Spleen (tissue), 11 donors: Measurements from ENCODE around the gene DPT. TPM values are rescaled to one million over a fixed set of nuclear protein-coding genes. Genes with fewer than 3 reads are reported as not detected.

Experiments used
- DNase-seq: peaks from one replicate; pipeline ENCODE4 v3.0.0-alpha.2; 2020
- H3K27ac ChIP-seq, 8 donors: fragments of 200-600 bp; sonication (generic) in 7 of 8; 1 replicate in 4 of 8; 2 replicates in 4 of 8; pipeline versions ENCODE4 v1.5.0 to v1.8.0; 2016 to 2021; ENCODE audit warnings: inconsistent platforms in 4 of 8, mild to moderate bottlenecking in 4 of 8, moderate library complexity in 1 of 8
- H3K27me3 ChIP-seq, 7 donors: fragments of 200-600 bp; sonication (generic) in 6 of 7; replicated peaks in 1 of 7; 1 replicate in 4 of 7; 2 replicates in 3 of 7; pipeline versions ENCODE4 v1.5.0 to v1.8.0; 2016 to 2021; ENCODE audit warnings: inconsistent platforms in 3 of 7, mild to moderate bottlenecking in 1 of 7
- H3K36me3 ChIP-seq, 6 donors: fragments of 200-600 bp; sonication (generic) in 5 of 6; 1 replicate in 4 of 6; 2 replicates in 2 of 6; pipeline versions ENCODE4 v1.5.0 to v1.8.0; 2016 to 2021; ENCODE audit warnings: inconsistent platforms in 2 of 6
- H3K4me1 ChIP-seq, 6 donors: fragments of 200-600 bp; sonication (generic) in 5 of 6; 1 replicate in 3 of 6; 2 replicates in 3 of 6; pipeline versions ENCODE4 v1.5.0 to v1.8.0; 2016 to 2021; ENCODE audit warnings: inconsistent platforms in 3 of 6
- H3K4me3 ChIP-seq, 8 donors: fragments of 200-600 bp; sonication (generic) in 7 of 8; 1 replicate in 4 of 8; 2 replicates in 4 of 8; pipeline versions ENCODE4 v1.5.0 to v1.8.0; 2016 to 2021; ENCODE audit warnings: inconsistent platforms in 4 of 8, mild to moderate bottlenecking in 4 of 8, moderate library complexity in 2 of 8
- H3K9me3 ChIP-seq, 8 donors: fragments of 200-600 bp; sonication (generic) in 7 of 8; 1 replicate in 4 of 8; 2 replicates in 4 of 8; pipeline versions ENCODE4 v1.5.0 to v1.8.0; 2016 to 2021; ENCODE audit warnings: inconsistent platforms in 4 of 8
- POLR2A ChIP-seq, 3 donors: fragments of 450-650 bp; IDR thresholded peaks; one replicate each; pipeline ENCODE4 v1.5.1; 2017; ENCODE audit warnings: antibody characterized with exemption in 3 of 3, mild to moderate bottlenecking in 1 of 3
- POLR2AphosphoS5 ChIP-seq, 3 donors: sonication (generic); formaldehyde crosslinking; IDR thresholded peaks; one replicate each; pipeline ENCODE4 v1.5.1; 2017; ENCODE audit warnings: antibody characterized with exemption in 3 of 3
- WGBS, 5 donors: extraction: QIAGEN DNeasy Blood & Tissue Kit in 3 of 5; methylation state at CpG; one replicate each; pipeline versions ENCODE4 v1.1.5 to v1.1.7; 2013 to 2018; 5-methylcytosine and 5-hydroxymethylcytosine counted together
- intact Hi-C: fragments of 100-400 bp; cut with DNase I; formaldehyde crosslinking; loops from one replicate; pipeline ENCODE4 v1.15.0; 2023; ENCODE audit warnings: low total_unique reads
- polyA plus RNA-seq, 3 donors: library from polyadenylated mRNA; stranded (reverse); fragments of 200-250 nt; gene quantifications; one replicate each; pipeline ENCODE4 v1.2.1, GENCODE V29; 2013
- total RNA-seq, 7 donors: library from RNA; depleted of rRNA in 3 of 7; stranded (reverse); fragments of >200 nt in 3 of 7; fragmentation: NEBNext Ultra II Directional in 4 of 7; extraction: Animal tissue kit (Norgen Biotek cat#: 25700) in 4 of 7; gene quantifications; one replicate each; pipeline versions ENCODE4 v1.1.0 to v1.2.1, GENCODE V29; 2016 to 2021
- TF ChIP-seq, protein P1 (sequence below), 11 experiments: fragments of 200-600 bp in 7 of 11; fragments of 450-650 bp in 4 of 11; sonication (generic) in 4 of 11; IDR thresholded peaks in 8 of 11; conservative IDR thresholded peaks in 3 of 11; 1 replicate in 7 of 11; 2 replicates in 4 of 11; pipeline versions ENCODE4 v1.4.0 to v1.8.0; 2016 to 2021; ENCODE audit warnings: antibody characterized with exemption in 11 of 11, inconsistent platforms in 4 of 11, mild to moderate bottlenecking in 1 of 11
- donor health status: healthy with polysubstance abuse.
- donor health status: DM: no; HTN: no; CAD: no; lungs with moderate emphysema.
- donor health status: DM: no; HTN: no; CAD: no.
- donor health status: Bipolar disorder and iron deficiency.
- donor health status: healthy.
- donor health status: DM: no; HTN: no; CAD: no.
- donor health status: DM: yes; HTN: yes; CAD: no.

DPT gene
- total and polyA plus RNA-seq, 10 donors, result 0.37 to 7.2 (median 0.93) TPM; not detected in 5

DNA sequence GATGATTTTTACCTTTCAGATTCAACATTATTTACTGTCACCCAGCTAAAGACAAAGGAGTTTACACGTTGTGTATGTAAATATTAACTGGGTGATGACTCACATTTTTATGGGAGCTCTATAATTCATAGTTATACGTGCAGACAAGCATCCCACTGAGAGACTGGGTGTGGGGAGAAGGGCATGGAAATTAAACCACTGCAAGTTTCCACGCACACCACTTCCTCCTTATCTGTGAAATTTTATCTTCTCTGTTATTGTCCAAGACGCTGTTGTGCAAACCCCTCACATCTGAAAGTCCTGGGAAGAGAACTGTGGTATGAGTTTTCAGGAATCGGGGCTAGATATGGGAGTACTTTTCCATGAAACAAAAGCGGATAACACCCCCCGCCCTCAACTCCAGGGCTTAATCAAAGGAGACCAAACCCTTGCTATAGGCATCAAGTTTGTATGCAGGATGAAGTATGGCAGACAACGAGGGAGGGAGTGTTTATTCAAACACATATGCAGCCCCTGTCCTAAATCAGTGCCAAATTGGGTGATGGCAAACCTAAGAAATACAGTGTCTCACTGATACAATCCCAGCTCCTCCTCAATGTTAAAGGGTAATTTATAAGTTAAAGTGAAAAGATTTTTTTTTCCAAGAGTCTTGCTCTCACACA, 23.3 kb upstream of the DPT start:
- Histone ChIP-seq H3K9me3 (no peaks in the 10 kb centered on the region), H3K27ac (no peak overlapping the region), H3K4me1 (no peaks in the 10 kb centered on the region), H3K4me3 (no peak overlapping the region), H3K27me3 (peaks cover 0 to 20% (median 0%) of the 10 kb centered on the region in 7 donors), H3K36me3 (no peaks in the 10 kb centered on the region)
- WGBS, 5 donors, result 55 to 66% (median 58%) methylated on average over 8 of the region's 8 CpGs
- TF ChIP-seq POLR2A (IDR thresholded peaks at IDR 0.05), result no peak
- TF ChIP-seq, protein P1, sequence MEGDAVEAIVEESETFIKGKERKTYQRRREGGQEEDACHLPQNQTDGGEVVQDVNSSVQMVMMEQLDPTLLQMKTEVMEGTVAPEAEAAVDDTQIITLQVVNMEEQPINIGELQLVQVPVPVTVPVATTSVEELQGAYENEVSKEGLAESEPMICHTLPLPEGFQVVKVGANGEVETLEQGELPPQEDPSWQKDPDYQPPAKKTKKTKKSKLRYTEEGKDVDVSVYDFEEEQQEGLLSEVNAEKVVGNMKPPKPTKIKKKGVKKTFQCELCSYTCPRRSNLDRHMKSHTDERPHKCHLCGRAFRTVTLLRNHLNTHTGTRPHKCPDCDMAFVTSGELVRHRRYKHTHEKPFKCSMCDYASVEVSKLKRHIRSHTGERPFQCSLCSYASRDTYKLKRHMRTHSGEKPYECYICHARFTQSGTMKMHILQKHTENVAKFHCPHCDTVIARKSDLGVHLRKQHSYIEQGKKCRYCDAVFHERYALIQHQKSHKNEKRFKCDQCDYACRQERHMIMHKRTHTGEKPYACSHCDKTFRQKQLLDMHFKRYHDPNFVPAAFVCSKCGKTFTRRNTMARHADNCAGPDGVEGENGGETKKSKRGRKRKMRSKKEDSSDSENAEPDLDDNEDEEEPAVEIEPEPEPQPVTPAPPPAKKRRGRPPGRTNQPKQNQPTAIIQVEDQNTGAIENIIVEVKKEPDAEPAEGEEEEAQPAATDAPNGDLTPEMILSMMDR (IDR thresholded peaks at IDR 0.05 in 8 of 11, conservative IDR thresholded peaks at IDR 0.05 in 3 of 11), result no peak
- no peak for TF ChIP-seq POLR2AphosphoS5 (IDR thresholded peaks at IDR 0.05)
- no peak for DNase-seq
- intact Hi-C loops, result no loop called here

DNA sequence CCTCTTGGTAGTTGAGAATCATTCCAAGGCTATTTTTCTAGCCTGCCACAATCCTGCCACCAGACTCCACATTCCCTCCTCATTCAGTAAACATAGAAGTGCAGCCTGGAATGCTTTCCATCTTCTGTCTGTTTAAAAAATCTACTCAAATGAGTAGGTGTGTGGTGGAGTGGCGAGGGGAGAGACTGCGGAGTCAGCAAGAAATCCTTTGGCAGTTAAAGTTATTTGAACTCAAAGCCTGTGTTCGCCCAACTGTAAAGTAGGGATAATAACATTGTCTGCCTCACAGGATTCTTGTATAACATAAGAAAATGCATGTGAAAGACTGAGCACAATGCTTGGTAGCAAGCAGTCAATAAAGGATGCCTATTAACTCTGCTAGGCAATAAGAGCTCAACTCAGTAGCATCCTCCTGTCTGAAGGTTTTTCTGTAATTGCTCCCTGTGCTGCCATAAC, 22.2 kb upstream of the DPT start:
- Histone ChIP-seq H3K36me3 (no peaks in the 10 kb centered on the region), H3K9me3 (no peaks in the 10 kb centered on the region), H3K27me3 (peaks cover 0 to 20% (median 0%) of the 10 kb centered on the region in 7 donors), H3K4me1 (no peaks in the 10 kb centered on the region), H3K27ac (no peak overlapping the region), H3K4me3 (no peak overlapping the region)
- DNase-seq, result no peak
- TF ChIP-seq POLR2AphosphoS5 (IDR thresholded peaks at IDR 0.05) (no peak), POLR2A (IDR thresholded peaks at IDR 0.05) (no peak)
- TF ChIP-seq, protein P1 (IDR thresholded peaks at IDR 0.05 in 8 of 11, conservative IDR thresholded peaks at IDR 0.05 in 3 of 11), result no peak
- intact Hi-C loops, result no loop called here
- 62 to 83% (median 71%) methylated on average over 3 of the region's 3 CpGs for WGBS, 5 donors

DNA sequence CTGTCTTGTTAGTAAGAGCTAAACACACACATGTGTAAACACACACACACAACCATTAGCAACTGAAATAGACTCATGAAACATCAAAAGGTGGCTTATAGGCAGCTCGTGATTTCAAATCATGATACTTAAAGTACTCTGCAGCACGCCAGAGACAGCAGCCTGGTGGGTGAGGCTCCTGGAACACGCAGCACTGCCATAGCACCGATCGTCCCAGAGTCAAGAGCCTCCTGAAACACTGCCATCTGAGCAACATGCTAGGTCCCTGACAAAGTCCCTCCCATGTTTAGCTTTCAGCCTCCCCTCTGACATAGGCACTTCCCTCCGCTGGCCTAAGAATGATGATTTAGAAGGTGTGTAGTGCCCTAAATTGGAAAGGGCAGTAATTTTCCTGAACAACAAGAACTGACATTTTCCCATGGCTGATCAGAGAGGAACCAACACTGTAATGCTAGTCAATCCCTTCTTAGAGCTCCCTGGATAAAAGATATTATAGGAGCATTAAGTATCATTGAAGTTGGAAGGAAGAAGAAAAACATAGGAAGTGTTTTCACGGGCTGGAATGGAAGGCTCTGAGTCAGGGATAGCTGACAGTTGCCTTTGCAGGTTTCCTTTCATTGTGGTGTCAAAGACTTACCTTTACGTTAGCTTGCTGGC, 14.1 kb upstream of the DPT start:
- Histone ChIP-seq H3K9me3 (no peaks in the 10 kb centered on the region), H3K4me1 (no peaks in the 10 kb centered on the region), H3K27ac (no peak overlapping the region), H3K27me3 (no peaks in the 10 kb centered on the region), H3K36me3 (no peaks in the 10 kb centered on the region), H3K4me3 (no peak overlapping the region)
- DNase-seq, result no peak
- 78 to 89% (median 87%) methylated on average over 8 of the region's 8 CpGs for WGBS, 5 donors
- intact Hi-C loops, result no loop called here
- TF ChIP-seq POLR2AphosphoS5 (IDR thresholded peaks at IDR 0.05) (no peak), POLR2A (IDR thresholded peaks at IDR 0.05) (no peak)
- TF ChIP-seq, protein P1 (IDR thresholded peaks at IDR 0.05 in 8 of 11, conservative IDR thresholded peaks at IDR 0.05 in 3 of 11), result no peak

DNA sequence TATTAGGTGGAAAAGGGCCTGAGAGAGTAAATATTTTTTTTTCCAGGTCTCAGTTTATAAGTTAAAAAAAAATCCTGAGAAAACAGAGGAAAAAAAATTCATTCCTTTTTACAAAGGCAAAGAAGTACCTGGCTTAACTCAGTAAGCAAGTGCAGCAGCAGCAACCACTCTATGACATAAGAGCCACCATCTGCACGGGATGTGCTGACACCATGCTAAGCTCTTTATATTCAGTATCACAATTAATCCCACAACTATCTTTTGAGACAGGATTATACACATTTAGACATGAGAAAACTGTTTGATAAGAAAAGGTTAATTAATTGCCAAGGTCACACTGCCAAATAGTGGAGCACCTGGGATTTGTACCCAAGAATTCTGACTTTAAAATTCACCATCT, 13.4 kb upstream of the DPT start:
- H3K36me3 ChIP-seq, result no peaks in the 10 kb centered on the region
- no peak overlapping the region for H3K4me3 ChIP-seq
- peaks cover 0 to 3% (median 0%) of the 10 kb centered on the region in 7 donors for H3K27me3 ChIP-seq
- TF ChIP-seq POLR2A (IDR thresholded peaks at IDR 0.05) (no peak), POLR2AphosphoS5 (IDR thresholded peaks at IDR 0.05) (no peak)
- TF ChIP-seq, protein P1 (IDR thresholded peaks at IDR 0.05 in 8 of 11, conservative IDR thresholded peaks at IDR 0.05 in 3 of 11), result no peak
- 64 to 97% (median 85%) methylated on average over 1 of the region's 1 CpG for WGBS, 5 donors
- intact Hi-C loops, result no loop called here
- no peak for DNase-seq
- no peaks in the 10 kb centered on the region for H3K9me3 ChIP-seq
- no peaks in the 10 kb centered on the region for H3K4me1 ChIP-seq
- no peak overlapping the region for H3K27ac ChIP-seq
